Neuronal stem cell (in vitro differentiated cells): ENCODE results near the gene RNF123.
"Not testable (repeated sequence)": the region's sequence is repeated elsewhere in the genome, so short reads cannot be mapped to it uniquely, and the experiment has no call there.

Experiments
- DNase-seq: peaks from one replicate; pipeline ENCODE4 v3.0.0-alpha.2; 2013; ENCODE audit warnings: low spot score
- H2AFZ ChIP-seq: one replicate; pipeline ENCODE4 v1.6.1; 2013; ENCODE audit warnings: mild to moderate bottlenecking, low read length, inconsistent platforms
- H2AK5ac ChIP-seq: 2 replicates; pipeline ENCODE4 v1.6.1; 2013; ENCODE audit warnings: low read depth, mild to moderate bottlenecking, inconsistent platforms, low read length, moderate library complexity, mixed read lengths
- H2BK120ac ChIP-seq: 2 replicates; pipeline ENCODE4 v1.6.1; 2013; ENCODE audit warnings: low read depth, mild to moderate bottlenecking, inconsistent platforms, low read length, moderate library complexity, mixed read lengths
- H2BK12ac ChIP-seq: one replicate; pipeline ENCODE4 v1.6.1; 2013; ENCODE audit warnings: low read length, inconsistent platforms
- H2BK15ac ChIP-seq: 2 replicates; pipeline ENCODE4 v1.6.1; 2013; ENCODE audit warnings: mild to moderate bottlenecking, low read length, inconsistent platforms, mixed read lengths
- H2BK5ac ChIP-seq: one replicate; pipeline ENCODE4 v1.6.1; 2013; ENCODE audit warnings: inconsistent platforms, mild to moderate bottlenecking, low read length, moderate library complexity
- H3K14ac ChIP-seq: one replicate; pipeline ENCODE4 v1.6.1; 2013; ENCODE audit warnings: low read length, inconsistent platforms
- H3K18ac ChIP-seq: 2 replicates; pipeline ENCODE4 v1.6.1; 2013; ENCODE audit warnings: low read length, inconsistent platforms
- H3K23ac ChIP-seq: 2 replicates; pipeline ENCODE4 v1.6.1; 2013; ENCODE audit warnings: low read depth, mild to moderate bottlenecking, mixed read lengths, low read length, inconsistent platforms; ENCODE audit not compliant: poor library complexity
- H3K27ac ChIP-seq: replicated peaks from 3 replicates; pipeline ENCODE4 v1.5.1; 2013; ENCODE audit warnings: low read length, inconsistent platforms
- H3K27me3 ChIP-seq, 3 experiments: 2 replicates each; pipeline ENCODE4 v1.6.1; 2013; ENCODE audit warnings: low read length in 3 of 3, mild to moderate bottlenecking in 2 of 3, inconsistent platforms in 1 of 3, low read depth in 1 of 3, mixed read lengths in 1 of 3, moderate library complexity in 1 of 3; ENCODE audit not compliant: control insufficient read depth in 3 of 3, insufficient read depth in 3 of 3
- H3K36me3 ChIP-seq, 2 donors: replicated peaks in 1 of 2; 2 replicates each; pipeline ENCODE4 v1.6.1; 2013; ENCODE audit warnings: low read length in 2 of 2; ENCODE audit not compliant: control insufficient read depth in 2 of 2, insufficient read depth in 2 of 2
- H3K4ac ChIP-seq: 2 replicates; pipeline ENCODE4 v1.6.1; 2013; ENCODE audit warnings: inconsistent platforms, mild to moderate bottlenecking, low read length, moderate library complexity
- H3K4me1 ChIP-seq, 2 donors: 1 replicate in 1 of 2; 2 replicates in 1 of 2; pipeline ENCODE4 v1.6.1; 2013; ENCODE audit warnings: low read length in 2 of 2, low read depth in 1 of 2; ENCODE audit not compliant: control insufficient read depth in 2 of 2, insufficient read depth in 1 of 2
- H3K4me2 ChIP-seq: one replicate; pipeline ENCODE4 v1.6.1; 2013; ENCODE audit warnings: mild to moderate bottlenecking, low read length, inconsistent platforms; ENCODE audit not compliant: insufficient read depth, poor library complexity, severe bottlenecking
- H3K4me3 ChIP-seq, 2 donors: 2 replicates each; pipeline ENCODE4 v1.5.1; 2013; ENCODE audit warnings: low read length in 2 of 2, mild to moderate bottlenecking in 2 of 2, inconsistent platforms in 1 of 2, moderate library complexity in 1 of 2
- H3K79me1 ChIP-seq: one replicate; pipeline ENCODE4 v1.6.1; 2013; ENCODE audit warnings: low read depth, mild to moderate bottlenecking, inconsistent platforms, low read length, moderate library complexity
- H3K9ac ChIP-seq: one replicate; pipeline ENCODE4 v1.6.1; 2013; ENCODE audit warnings: mild to moderate bottlenecking, low read depth, low read length, inconsistent platforms; ENCODE audit not compliant: poor library complexity
- H3K9me3 ChIP-seq, 2 donors: replicated peaks in 1 of 2; 2 replicates each; pipeline versions ENCODE3 to v1.6.1; 2013; ENCODE audit warnings: low read length in 2 of 2, mild to moderate bottlenecking in 2 of 2, inconsistent platforms in 1 of 2, low read depth in 1 of 2, mixed read lengths in 1 of 2, moderate library complexity in 1 of 2; ENCODE audit not compliant: control insufficient read depth in 2 of 2, insufficient read depth in 1 of 2
- H4K8ac ChIP-seq: one replicate; pipeline ENCODE4 v1.6.1; 2013; ENCODE audit warnings: low read depth, mild to moderate bottlenecking, inconsistent platforms, low read length, moderate library complexity
- H4K91ac ChIP-seq: one replicate; pipeline ENCODE4 v1.6.1; 2013; ENCODE audit warnings: low read length, low read depth, mild to moderate bottlenecking, inconsistent platforms; ENCODE audit not compliant: poor library complexity
- WGBS, 2 donors: extraction: QIAGEN DNeasy Blood & Tissue Kit; methylation state at CpG; one replicate each; pipeline ENCODE4 v1.1.7; 2013; ENCODE audit warnings: missing lambda C conversion rate in 2 of 2, mixed read lengths in 1 of 2; ENCODE audit not compliant: insufficient read length in 2 of 2, insufficient replicate concordance in 1 of 2; ENCODE audit errors: extremely low coverage in 2 of 2; 5-methylcytosine and 5-hydroxymethylcytosine counted together

The RNF123 gene

GRCh38 chr3:49691481-49691880 lies 2.1 kb downstream of the RNF123 start:
- H4K91ac ChIP-seq, H2BK15ac ChIP-seq, H3K27me3 ChIP-seq, H2BK5ac ChIP-seq, H2AFZ ChIP-seq, H4K8ac ChIP-seq, H3K4me1 ChIP-seq, DNase-seq, H2BK12ac ChIP-seq, H3K79me1 ChIP-seq, H3K14ac ChIP-seq, H2AK5ac ChIP-seq, H3K9me3 ChIP-seq, H3K36me3 ChIP-seq, H3K4ac ChIP-seq, H3K27ac ChIP-seq, H3K9ac ChIP-seq, H3K18ac ChIP-seq, H2BK120ac ChIP-seq, H3K23ac ChIP-seq, H3K4me2 ChIP-seq: not testable (repeated sequence)
- WGBS, 2 donors: no CpG with 5 or more reads among the region's 3 CpGs
- H3K4me3 ChIP-seq: peak overlapping the region in 1 of 2 donors; percentile 96

- not testable (repeated sequence) for H3K9me3 ChIP-seq, H2AK5ac ChIP-seq, H2BK120ac ChIP-seq, H4K8ac ChIP-seq, H3K36me3 ChIP-seq, H2BK5ac ChIP-seq, H2BK15ac ChIP-seq, H3K18ac ChIP-seq, H3K4me2 ChIP-seq, H2AFZ ChIP-seq, H3K9ac ChIP-seq, H3K4me3 ChIP-seq, H3K4ac ChIP-seq, H4K91ac ChIP-seq, H3K79me1 ChIP-seq, H3K27me3 ChIP-seq, H3K14ac ChIP-seq, H2BK12ac ChIP-seq, H3K4me1 ChIP-seq, DNase-seq, H3K27ac ChIP-seq, H3K23ac ChIP-seq
- no CpG with 5 or more reads among the region's 6 CpGs for WGBS, 2 donors
These were observed 5.2 kb downstream of the RNF123 start for GRCh38 chr3:49694409-49695070.

- not testable (repeated sequence) for H3K4ac ChIP-seq, H2AFZ ChIP-seq, H3K27me3 ChIP-seq, H4K8ac ChIP-seq, H3K23ac ChIP-seq, H3K18ac ChIP-seq, H3K14ac ChIP-seq, H2BK12ac ChIP-seq, DNase-seq, H3K4me2 ChIP-seq, H3K4me1 ChIP-seq, H2BK15ac ChIP-seq, H3K79me1 ChIP-seq, H2AK5ac ChIP-seq, H3K36me3 ChIP-seq, H2BK120ac ChIP-seq, H3K4me3 ChIP-seq, H3K27ac ChIP-seq, H3K9me3 ChIP-seq, H2BK5ac ChIP-seq, H4K91ac ChIP-seq, H3K9ac ChIP-seq
- no CpG with 5 or more reads among the region's 4 CpGs for WGBS, 2 donors
These were observed 6.1 kb downstream of the RNF123 start for GRCh38 chr3:49695350-49696015.

- H3K4me1 ChIP-seq: peaks cover 0 to 2% of the 10 kb centered on the region in 2 donors
- H2BK15ac ChIP-seq: no peak overlapping the region
- no peaks in the 10 kb centered on the region for H3K27me3 ChIP-seq
- peaks cover 2% of the 10 kb centered on the region for H3K79me1 ChIP-seq
- peak overlapping the region; percentile 21 for H3K9ac ChIP-seq
- no peak overlapping the region for H2BK5ac ChIP-seq
- H3K4me3 ChIP-seq: no peak overlapping the region
- no peak overlapping the region for H3K18ac ChIP-seq
- no peak overlapping the region for H2AFZ ChIP-seq
- H3K36me3 ChIP-seq: peaks cover 14 to 33% of the 10 kb centered on the region in 2 donors
- no peak overlapping the region for H4K91ac ChIP-seq
- no peak overlapping the region for H3K27ac ChIP-seq
- no peak overlapping the region for H2BK120ac ChIP-seq
- no peak overlapping the region for H3K23ac ChIP-seq
- WGBS, 2 donors: no CpG with 5 or more reads among the region's 16 CpGs
- no peak overlapping the region for H3K4me2 ChIP-seq
- H2AK5ac ChIP-seq: no peak overlapping the region
- H2BK12ac ChIP-seq: no peak overlapping the region
- no peak overlapping the region for H4K8ac ChIP-seq
- DNase-seq: no peak
- H3K14ac ChIP-seq: no peak overlapping the region
- no peaks in the 10 kb centered on the region for H3K9me3 ChIP-seq
- H3K4ac ChIP-seq: no peak overlapping the region
These were observed 10.1 kb downstream of the RNF123 start for GRCh38 chr3:49699281-49699979.
